Renal cortical epithelial cell (primary cell): ENCODE measurements around the gene ONECUT2. TPM values are rescaled to one million over a fixed set of nuclear protein-coding genes. Genes with fewer than 3 reads are reported as not detected.
A peak's percentile ranks its signal among the peaks of the same experiment; 100 is the strongest.
"Not testable (repeated sequence)": the region's sequence is repeated elsewhere in the genome, so short reads cannot be mapped to it uniquely, and the experiment has no call there.

Experiments used
- DNase-seq: peaks from one replicate; pipeline ENCODE4 v3.0.0-alpha.2; 2011; ENCODE audit warnings: low read depth
- total RNA-seq: library from RNA; depleted of rRNA; stranded (reverse); fragments of >200 nt; gene quantifications from 2 replicates; pipeline ENCODE4 v1.2.3, GENCODE V29; 2014

The ONECUT2 gene
- under 0.01 and 0.80 TPM in 2 replicates for total RNA-seq

DNA sequence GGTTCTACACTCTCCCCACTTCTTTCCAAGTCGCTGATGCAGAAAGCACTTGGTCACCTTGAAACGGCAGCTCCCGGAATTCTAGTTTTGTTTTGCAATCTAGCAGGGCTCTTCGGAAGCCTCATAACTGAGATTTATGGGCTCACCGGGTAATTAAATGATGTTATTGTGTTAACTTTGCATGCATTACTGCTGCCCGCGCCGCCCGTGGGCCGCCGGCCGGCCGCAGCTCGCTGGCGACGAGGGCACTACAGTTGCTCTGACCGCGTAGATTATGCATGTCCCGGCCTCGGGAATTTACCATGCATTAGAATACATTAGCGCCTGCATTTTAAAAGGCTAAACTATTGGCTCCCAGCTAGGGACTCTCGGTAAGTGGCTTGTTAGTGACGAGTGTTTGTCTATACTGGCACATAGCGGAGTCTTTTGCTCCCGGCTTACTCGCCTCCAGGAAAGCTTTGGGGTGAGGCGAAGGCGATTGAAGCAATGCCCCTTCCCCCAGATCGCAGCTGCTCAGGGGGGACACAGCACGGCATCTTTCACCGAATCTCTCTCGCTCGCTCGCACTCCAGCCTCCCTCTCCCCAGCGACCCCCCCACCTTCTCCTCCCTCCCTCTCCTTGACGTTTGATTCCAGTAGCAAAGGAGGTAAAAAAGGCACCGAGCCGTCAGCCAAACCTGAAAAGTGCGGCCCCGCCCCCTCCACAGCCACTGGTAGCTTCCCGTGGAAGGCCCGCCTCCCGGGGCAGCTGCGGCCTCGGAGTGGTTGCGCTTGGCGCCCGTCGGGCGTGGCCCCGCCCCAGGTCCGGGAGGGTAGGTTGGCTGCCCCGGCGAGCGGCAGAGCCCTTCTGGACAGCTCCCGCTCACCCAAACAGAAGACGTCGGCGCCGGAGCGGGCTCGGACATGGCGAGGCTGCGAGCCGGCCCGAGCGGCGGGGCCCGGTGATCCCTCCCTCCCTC lies at the start of gene ONECUT2:
Gene ONECUT2 (plus strand): TSS at position 839 of the 959 bp plus-strand sequence. CDS start 343 bp downstream, outside the sequence.
- DNase-seq, result peak; percentile 75

DNA sequence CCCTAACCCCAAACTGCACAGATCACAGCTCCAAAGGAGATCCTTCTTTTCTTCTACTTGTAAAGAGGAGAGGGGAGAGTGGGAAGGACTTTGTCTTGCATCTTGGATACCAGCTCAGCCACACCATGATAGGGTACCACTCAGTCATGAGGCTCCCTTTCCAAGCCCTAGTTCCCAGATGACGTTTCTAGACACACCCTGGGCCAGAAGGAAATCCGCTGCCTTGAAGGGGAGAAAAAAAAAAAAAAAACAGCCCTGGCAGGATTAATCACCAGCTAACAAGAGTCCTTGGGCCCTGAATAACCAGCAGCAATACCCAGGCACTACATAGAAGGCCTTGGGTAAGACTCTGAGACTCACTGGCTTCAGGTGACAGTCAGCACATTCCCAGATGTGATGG lies 45.9 kb upstream of the ONECUT2 start:
- no peak for DNase-seq

DNA sequence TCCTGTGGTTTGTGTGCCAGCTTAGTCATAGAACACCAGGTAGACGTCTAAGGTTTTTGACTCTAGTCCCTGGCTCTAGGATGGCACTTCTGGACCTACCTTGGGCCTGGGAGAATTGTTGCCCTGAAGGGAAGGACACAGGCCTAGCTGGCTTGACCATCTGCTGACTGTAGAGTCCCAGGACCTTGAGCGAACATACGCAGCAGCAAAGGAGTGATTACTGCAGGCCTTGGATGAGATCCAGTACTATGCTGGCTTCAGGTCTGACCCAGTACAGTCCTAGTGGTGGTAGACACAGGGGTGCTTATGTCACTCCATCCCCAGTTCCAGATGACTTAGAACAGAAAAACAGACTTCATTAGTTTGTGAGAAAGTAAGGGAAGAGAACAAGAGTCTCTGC lies 45.1 kb upstream of the ONECUT2 start:
- DNase-seq, result no peak

DNA sequence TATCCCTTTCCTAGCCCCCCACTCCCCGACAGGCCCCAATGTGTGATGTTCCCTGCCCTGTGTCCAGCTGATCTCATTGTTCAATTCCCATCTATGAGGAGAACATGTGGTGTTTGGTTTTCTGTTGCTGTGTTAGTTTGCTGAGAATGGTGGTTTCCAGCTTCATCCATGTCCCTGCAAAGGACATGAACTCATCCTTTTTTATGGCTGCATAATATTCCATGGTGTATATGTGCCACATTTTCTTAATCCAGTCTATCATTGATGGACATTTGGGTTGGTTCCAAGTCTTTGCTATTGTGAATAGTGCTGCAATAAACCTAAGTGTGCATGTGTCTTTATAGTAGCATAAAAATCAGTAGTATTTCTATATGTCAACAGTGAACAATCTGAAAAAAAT lies 40.4 kb upstream of the ONECUT2 start:
- not testable (repeated sequence) for DNase-seq

DNA sequence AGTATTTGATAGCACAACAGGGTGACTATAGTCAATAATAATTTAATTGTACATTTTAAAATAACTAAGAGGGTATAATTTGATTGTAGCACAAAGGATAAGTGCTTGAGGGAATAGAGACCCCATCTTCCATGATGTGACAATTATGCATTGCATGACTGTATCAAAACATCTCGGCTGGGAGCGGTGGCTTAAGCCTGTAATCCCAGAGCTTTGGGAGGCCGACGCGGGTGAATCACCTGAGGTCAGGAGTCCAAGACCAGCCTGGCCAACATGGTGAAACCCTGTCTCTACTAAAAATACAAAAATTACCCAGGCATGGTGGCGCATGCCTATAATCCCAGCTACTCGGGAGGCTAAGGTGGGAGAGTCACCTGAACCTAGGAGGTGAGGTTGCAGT lies 38.3 kb upstream of the ONECUT2 start:
- not testable (repeated sequence) for DNase-seq

DNA sequence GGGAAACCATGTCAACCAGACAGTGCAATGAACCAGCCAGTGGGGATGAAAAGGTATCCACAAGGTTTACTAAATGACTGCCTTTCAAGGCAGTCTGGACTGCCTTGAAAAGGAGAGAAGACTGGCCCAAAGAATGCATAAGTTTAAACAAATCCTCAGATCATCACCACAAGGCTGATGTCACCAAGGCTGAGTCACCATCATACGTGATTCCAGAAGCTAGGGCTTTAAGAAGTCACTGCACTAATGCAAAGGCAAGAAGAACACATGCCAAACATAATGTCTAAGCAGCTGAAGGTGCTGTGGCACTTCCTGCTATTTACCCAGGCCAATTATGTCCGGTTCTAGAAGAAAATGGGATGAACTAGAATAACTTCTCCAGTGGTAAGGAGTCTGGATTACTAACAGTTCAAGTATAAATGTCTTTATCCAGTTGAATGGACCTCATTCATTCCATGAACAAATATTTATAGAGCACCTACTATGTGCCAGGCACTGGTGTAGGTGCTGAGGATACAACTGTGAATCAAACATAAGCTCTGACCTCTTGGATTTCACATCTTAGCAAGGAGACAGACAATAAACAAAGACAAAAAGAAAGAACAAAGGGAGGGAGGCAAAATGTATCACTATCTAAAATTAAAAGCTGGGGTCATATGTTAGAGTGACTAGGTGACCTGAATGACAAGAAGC lies 37.6 kb upstream of the ONECUT2 start:
- peak; percentile 13 for DNase-seq

DNA sequence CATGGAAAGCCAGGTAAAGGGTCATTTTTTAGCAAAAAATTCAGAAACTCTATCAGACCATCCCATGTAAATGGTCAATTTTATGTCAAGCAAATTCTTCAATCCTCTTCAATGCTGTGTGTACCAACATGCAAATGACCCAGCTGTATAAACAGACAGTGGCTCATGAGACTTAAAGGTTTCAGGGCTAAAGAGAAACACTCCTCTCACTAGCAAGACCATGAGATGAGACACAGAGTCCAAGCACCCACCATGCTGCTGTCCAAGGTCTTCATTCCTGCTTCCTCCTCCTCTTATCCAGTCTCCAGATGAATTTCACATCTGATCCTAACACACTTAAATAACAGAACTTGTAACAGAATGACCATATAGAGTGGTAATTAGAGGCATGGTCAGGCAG lies 30.8 kb upstream of the ONECUT2 start:
- no peak for DNase-seq

DNA sequence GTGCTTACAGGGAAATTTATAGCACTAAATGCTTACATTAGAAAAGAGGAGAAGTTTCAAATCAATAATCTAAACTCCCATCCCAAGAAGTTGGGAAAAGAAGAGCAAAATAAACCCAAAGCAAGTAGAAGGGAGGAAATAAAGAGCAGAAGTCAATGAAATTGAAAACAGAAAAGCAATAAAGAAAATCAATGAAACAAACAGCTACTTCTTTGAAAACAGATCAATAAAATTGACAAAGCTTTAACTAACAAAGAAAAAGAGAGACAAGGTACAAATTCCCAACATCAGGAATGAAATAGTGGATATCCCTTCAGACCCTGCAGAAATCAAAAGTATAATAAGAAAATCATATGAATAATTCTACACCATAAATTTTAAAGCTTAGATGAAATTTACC lies 25.5 kb upstream of the ONECUT2 start:
- no peak for DNase-seq

DNA sequence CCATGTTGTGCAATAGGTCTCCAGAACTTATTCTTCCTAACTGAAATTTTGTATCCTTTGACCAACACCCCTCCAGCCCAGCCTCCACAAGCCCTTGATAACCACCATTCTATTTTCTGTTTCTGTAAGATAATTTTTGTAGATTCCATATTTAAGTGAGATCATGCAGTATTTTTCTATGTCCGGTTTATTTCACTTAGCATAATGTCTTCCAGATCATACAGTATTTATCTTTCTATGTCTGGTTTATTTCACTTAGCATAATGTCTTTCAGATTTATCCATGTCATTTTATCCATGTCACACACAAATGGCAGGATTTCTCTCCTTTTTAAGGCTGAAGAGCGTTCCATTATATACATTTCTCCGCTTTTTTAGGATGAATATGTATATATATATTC lies 24.4 kb upstream of the ONECUT2 start:
- no peak for DNase-seq

DNA sequence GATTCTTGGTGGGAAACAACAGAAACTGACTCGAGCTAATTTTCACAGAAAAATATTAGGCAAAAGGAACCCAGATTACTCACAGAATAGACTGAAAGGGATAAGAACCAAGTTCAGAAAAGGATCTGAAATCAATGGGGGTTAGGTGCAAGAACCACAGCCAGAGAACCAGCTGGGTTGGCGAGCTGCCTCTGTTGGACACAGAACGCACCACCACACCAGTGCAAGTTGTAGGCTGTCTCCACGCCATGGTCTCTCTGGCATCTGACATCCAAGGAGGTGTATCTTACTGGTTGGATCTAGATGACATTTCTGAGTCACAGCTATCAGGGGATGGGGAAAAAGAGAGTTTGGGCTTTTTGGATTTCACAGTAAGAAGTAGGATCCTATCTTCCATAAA lies 18.6 kb upstream of the ONECUT2 start:
- DNase-seq, result no peak

DNA sequence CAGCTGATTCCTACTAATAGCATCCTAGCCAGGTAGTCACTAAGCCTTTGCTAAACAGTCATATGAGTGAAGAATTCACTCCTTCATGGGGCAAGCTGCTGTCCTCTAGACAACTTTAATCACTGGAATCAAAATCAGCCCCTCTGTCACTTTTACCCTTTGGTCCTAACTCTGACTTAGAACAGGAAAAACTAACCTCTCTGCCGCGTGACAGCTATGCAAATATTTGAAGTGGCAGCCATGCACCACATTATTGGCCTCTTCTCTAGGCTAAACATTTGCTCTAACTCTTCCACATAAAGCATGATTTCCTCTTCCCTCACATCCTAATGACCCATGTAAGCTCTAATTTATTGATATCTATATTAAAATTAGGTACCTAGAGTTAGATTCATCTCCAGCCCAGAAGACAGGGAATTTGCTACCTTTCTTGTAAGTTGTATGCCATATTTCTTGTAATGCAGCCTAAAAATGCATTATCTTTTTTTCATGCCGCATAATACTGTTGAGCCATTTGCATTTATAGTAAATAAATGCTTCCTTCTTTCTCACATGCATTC lies 12.8 kb upstream of the ONECUT2 start:
- DNase-seq, result no peak

DNA sequence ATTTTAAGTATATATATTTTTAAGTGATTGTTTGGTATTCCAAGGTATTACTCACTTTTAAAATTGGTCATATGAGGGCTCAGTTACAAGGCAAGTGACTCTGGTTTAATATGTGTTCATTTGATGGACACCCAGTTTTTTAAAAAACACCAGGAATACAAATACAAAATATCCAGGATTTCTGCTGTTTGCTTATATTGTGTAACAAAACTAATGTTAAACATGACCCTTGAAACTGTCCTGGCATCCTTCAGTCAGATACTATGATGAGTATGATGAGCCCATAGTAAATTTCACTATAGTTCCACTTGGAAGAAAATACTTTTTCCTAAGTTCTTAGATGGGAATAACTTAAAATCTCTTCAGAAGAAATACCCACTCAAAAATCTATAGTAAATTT lies 11.4 kb upstream of the ONECUT2 start:
- no peak for DNase-seq

DNA sequence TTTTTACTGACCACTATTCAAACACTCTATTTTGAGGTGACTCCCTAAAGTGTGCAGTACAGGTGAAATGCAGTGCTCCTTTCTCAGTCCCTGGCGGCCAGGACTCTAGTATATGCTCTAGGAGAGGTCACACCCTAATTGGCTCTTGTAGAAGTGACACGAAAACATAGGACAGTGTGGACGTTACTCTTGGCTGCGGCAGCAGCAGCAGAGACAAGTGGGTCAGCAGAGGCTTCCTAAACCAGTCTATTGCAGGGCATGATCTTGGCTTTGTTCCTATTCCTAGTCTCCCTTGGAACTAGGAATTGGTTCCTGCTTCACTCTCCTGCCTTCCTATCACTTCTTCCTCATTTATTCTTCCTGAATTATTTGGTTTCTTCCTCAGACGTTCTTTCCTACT lies 10.1 kb upstream of the ONECUT2 start:
- DNase-seq, result no peak

DNA sequence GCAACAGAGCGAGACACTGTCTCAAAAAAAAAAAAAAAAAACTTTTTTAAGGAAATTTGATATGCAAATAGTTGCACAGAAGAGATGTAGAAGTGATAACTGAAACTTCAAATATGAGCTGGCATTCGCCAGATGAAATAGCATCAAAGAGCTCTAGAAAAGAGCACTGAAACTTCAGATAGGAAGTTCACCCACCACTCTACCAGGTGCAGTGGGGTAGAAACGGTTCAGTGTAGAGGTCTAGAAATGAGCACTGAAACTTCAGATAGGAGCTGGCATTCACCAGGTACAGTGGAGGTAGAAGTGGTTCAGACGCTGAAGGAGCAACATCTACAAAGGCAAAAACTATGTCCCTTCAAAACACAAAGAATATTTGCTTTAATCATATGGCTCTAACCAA lies 9.0 kb upstream of the ONECUT2 start:
- DNase-seq, result no peak

DNA sequence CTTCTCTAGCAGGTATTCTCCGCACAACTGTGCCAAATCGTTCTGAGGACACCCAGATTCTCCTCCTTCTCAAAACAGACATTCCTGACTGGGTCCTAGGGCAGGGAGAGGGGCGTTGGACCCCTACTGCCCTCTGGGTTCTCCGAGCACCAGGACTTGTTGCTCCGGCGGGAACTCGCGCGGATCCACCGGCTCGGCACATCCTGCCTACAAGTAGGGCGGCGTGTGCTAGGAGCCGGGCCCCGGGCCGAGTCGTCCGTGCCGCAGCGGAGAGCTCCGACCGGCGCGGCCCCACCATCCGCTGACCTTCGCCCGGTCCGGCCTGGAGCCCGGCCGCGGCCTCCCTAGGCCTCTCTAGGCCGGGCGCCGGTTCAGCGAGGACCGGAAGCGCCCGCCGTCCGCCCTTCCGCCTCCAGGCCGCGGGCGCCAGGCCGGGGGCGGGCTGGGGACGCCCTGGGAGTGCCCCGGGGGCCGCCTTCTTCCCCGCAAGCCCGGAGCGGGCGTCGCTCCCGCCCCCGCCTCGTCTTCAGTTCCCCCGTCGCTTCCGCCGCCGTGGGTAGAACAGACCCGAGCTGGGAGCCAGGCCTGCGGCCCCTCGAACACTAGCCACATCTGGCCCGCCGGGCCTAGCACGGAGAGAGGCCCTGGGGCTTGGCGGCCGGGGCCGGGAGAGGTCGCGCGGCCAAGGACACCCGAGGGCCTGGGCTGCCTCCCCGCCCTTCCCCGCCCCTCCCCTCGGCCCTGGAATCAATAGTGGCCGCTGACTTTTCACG lies 7.6 kb upstream of the ONECUT2 start:
- DNase-seq, result no peak

DNA sequence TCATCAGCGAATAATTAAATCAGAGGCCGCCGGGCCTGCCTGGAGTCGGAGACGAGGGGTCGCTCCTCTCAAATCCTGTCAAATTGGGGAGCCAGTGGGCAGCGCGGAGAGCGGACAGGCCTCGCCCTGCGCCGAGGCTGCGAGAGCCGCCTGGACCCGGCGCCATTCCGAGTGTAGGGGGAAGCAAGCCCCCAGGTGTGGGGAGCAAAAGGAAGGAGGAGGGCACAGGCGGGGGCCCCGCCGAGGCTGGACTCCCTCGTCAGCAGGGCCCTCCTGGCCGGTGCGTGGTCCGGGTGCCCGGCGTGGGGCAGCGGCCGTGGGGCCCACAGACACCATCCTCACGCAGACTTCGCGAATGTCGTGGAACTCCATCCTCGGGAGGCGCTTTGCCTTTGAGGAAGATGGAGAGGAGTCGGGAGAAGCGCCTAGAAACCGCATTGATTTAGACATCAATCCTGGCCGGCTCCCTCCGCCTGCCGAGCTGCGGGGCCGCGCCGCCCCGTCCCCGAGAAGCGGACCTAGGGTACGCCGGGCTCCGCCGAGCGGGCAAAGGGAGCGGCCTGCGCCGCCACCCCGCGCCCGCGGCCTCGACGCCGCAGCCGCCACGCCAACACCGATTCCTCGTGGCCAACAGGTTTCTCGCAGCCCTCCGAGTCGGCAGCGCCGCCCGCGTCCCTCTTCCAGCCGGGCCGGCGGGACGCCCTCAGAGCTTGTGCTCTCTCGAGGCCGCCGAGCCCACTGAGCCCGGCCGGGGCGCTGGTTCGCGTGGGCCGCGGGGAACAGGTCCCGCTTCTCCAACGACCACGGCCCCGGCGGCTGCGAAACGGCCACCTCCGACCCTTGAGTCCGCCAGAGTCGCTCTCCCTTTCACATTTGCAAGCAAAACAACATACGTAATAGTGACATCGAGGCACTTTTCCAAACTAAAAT lies 6.7 kb upstream of the ONECUT2 start:
- no peak for DNase-seq

DNA sequence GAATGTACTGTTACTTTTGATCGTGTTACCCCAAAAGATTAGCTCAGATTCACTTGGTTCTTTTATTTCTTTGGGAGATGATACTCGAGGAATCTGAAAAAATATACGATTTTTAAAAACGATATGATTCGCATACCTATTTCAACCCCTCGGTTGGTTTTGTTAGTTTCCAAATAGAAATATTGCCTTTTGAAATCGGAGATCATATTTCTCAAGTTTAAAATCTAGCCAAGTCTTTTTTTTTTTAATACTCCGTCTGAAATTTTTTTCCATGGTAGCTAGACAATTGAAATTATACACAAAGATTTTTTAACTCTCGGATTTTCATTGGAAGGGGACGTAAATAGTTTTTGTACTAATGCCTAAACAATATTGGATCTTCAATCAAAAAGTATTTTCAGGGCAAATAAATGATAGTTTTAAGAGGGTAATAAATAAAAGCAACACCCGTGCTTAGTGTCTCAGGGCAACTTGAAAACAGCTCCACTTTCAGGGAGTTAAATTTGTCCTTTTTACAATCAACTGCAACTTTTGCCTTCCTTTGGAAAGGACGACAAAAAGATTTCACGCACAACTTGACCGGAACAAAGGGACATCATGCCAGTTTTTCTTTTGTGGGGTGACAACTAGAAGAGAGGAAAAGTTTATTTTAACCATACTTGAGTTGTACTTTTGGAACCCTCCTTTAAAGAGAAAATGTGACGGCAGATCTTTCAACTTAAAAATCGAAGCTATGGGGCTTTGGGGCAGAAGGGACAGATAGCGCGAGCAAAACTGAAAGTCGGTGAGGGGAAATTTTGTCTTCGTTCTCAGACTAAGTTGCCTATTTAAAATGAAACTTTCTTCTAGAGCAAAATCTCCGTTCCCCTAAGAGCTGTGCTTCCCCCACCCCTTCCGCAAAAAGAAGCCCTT lies 5.8 kb upstream of the ONECUT2 start:
- no peak for DNase-seq

DNA sequence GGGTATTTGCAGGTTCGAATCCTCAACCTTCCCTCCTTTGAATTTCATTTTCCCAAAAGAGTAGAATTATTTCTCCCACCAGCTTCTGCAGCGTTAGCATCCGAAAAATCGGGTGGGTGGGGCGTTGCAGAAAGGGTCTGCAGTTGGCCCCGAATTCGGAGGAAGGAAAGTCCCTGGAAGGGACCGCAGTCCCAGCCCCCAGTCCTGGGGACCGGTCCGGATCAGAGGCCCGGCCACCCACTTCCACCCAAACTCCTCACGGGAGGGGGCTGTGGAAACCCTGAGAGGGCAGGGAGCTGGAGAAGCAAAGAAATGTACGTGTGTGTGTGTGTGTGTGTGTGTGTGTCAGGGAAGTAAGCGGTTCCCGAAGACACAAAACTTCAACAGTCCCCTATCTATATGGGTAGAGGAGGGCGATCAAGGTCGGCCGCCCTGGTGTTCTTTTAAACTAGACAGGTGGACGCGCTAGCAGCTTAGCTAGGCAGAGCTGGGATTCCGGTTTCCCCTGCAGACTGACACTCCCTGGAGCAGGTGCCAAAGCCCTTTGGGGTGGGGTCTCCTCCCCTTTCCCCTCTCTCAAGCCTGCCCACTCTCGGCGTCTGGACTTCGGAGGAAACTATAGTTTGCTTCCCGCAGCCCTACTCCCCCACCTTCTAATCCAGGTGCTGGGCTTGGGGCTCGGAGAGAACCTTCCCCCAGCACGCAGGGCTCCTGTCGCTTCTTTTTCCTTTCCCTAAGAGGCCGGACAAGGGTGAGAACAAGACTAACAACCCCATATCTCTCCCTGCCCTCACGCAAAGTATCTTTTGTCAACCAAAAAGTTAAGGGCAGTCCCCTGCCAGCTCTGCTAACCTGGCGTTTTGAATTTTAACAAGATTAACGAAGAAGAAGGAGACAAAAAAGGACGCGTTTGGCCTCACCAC lies 4.8 kb upstream of the ONECUT2 start:
- no peak for DNase-seq

DNA sequence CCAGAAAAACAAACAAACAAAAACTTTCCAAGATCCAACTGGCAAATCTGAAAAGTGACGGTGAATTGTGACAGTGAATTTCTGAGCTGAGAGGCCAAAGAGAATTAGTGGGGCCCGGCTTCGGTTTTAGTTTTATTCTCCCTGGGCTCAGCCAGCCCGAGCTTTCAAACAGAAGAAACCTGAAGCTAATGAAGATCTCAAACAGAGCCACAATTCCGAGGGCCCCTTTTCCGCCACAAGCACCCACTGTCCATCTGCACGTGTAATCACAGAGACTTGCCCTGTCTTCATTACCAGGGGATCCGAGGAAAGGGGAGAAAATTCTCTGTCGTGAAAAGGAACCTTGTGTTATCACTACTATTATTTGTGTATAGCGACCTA lies 4.2 kb upstream of the ONECUT2 start:
- no peak for DNase-seq
